GM12878 (cell line): ENCODE measurements around the gene FRK. TPM values are rescaled to one million over a fixed set of nuclear protein-coding genes. Genes with fewer than 3 reads are reported as not detected.

ENCODE experiments used
- ATAC-seq: fragments of 200-7000 bp; cut with Tn5 transposase; 3 replicates; pipeline ENCODE4 v1.9.1; 2020; ENCODE audit warnings: mild to moderate bottlenecking, moderate library complexity
- BruUV-seq: library from RNA; stranded (reverse); fragments of 400-500 nt; replicated peaks from 2 replicates; lab custom pipeline; 2021; lab: Mats Ljungman, UMichigan
- CTCF ChIA-PET: fragments of 300-600 bp; sonication (Branson Sonifier 250); formaldehyde crosslinking; extraction: SDS; loops from one replicate; lab custom pipeline; 2021; ENCODE audit warnings: inconsistent platforms; lab: Yijun Ruan, JAX
- POLR2A ChIA-PET: fragments of 350-600 bp; formaldehyde crosslinking; extraction: SDS; loops from one replicate; lab custom pipeline; 2021; ENCODE audit warnings: inconsistent platforms; lab: Charles Lee
- RAD21 ChIA-PET: fragments of 300-600 bp; sonication (Branson Sonifier 250); formaldehyde crosslinking; loops from one replicate; lab custom pipeline; 2023; ENCODE audit warnings: antibody characterized with exemption; ENCODE audit not compliant: unreplicated experiment; lab: Charles Lee
- SMC1A ChIA-PET: fragments of 300-600 bp; sonication (Branson Sonifier 250); formaldehyde crosslinking; loops from one replicate; lab custom pipeline; 2023; ENCODE audit not compliant: unreplicated experiment, uncharacterized antibody; lab: Charles Lee
- DNase-seq: peaks from one replicate; pipeline ENCODE4 v3.0.0-alpha.2; 2011; ENCODE audit warnings: low read depth, low spot score
- FAIRE-seq: peaks from 3 replicates; lab custom pipeline; 2011; peaks lifted over from hg19 to GRCh38; lab: Jason Lieb, UNC
- H2AFZ ChIP-seq: 2 replicates; pipeline ENCODE4 v1.6.0; 2011; ENCODE audit warnings: low read depth, low read length, control low read depth; ENCODE audit not compliant: control insufficient read depth
- H3K27ac ChIP-seq: 2 replicates; pipeline ENCODE4 v1.5.1; 2011; ENCODE audit warnings: control low read depth; ENCODE audit not compliant: control insufficient read depth, insufficient read depth
- H3K27me3 ChIP-seq, 2 experiments: replicated peaks in 1 of 2; 2 replicates each; pipeline versions ENCODE4 v1.6.0 to v1.6.1; 2011; ENCODE audit warnings: low read length in 1 of 2; ENCODE audit not compliant: control insufficient read depth in 2 of 2, insufficient read depth in 2 of 2
- H3K36me3 ChIP-seq, 2 experiments: 2 replicates each; pipeline ENCODE4 v1.5.1; 2011; ENCODE audit warnings: low read length in 1 of 2; ENCODE audit not compliant: control insufficient read depth in 2 of 2, insufficient read depth in 2 of 2
- H3K4me1 ChIP-seq: 2 replicates; pipeline ENCODE4 v1.6.1; 2011; ENCODE audit warnings: mild to moderate bottlenecking, low read length, moderate library complexity, mixed read lengths; ENCODE audit not compliant: control insufficient read depth, insufficient read depth
- H3K4me2 ChIP-seq: 2 replicates; pipeline ENCODE4 v1.6.0; 2011; ENCODE audit warnings: control low read depth; ENCODE audit not compliant: control insufficient read depth, insufficient read depth
- H3K4me3 ChIP-seq: fragments of 200-600 bp; sonication (generic); 2 replicates; pipeline ENCODE4 v1.5.1; 2016
- H3K79me2 ChIP-seq: 2 replicates; pipeline ENCODE4 v1.6.0; 2011; ENCODE audit warnings: low read length; ENCODE audit not compliant: control insufficient read depth, insufficient read depth
- H3K9ac ChIP-seq: 2 replicates; pipeline ENCODE4 v1.8.0; 2011; ENCODE audit warnings: low read length, control low read depth, mixed read lengths; ENCODE audit not compliant: control insufficient read depth, insufficient read depth
- H3K9me3 ChIP-seq: replicated peaks from 3 replicates; pipeline ENCODE4 v1.5.1; 2011; ENCODE audit warnings: mild to moderate bottlenecking, low read length; ENCODE audit not compliant: control insufficient read depth, insufficient read depth
- H4K20me1 ChIP-seq: 2 replicates; pipeline ENCODE4 v1.6.0; 2011; ENCODE audit not compliant: control insufficient read depth, insufficient read depth
- ATF7 ChIP-seq: fragments of 450-650 bp; IDR thresholded peaks from 2 replicates; pipeline ENCODE4 v1.6.1; 2016; ENCODE audit warnings: low read depth, mild to moderate bottlenecking
- EZH2 ChIP-seq: IDR thresholded peaks from 2 replicates; pipeline ENCODE4 v1.6.1; 2012; ENCODE audit warnings: low read depth, mild to moderate bottlenecking, control low read depth, inconsistent platforms, low read length, borderline replicate concordance; ENCODE audit not compliant: control insufficient read depth
- JUND ChIP-seq: IDR thresholded peaks from 2 replicates; pipeline ENCODE4 v1.6.1; 2012; ENCODE audit warnings: low read depth, mild to moderate bottlenecking, low read length, improper control_type of control experiment, moderate library complexity
- KDM1A ChIP-seq: fragments of 200-600 bp; sonication (generic); IDR thresholded peaks from 2 replicates; pipeline ENCODE4 v1.6.1; 2016; ENCODE audit warnings: borderline replicate concordance
- NR2C1 ChIP-seq: fragments of 450-650 bp; IDR thresholded peaks from 2 replicates; pipeline ENCODE4 v1.6.1; 2017; ENCODE audit warnings: antibody characterized with exemption, mild to moderate bottlenecking, moderate library complexity
- PAX5 ChIP-seq: IDR thresholded peaks from 2 replicates; pipeline ENCODE4 v1.6.1; 2011; ENCODE audit warnings: low read depth, low read length, borderline replicate concordance
- TCF3 ChIP-seq: IDR thresholded peaks from 2 replicates; pipeline ENCODE4 v1.6.1; 2012; ENCODE audit warnings: low read depth, mild to moderate bottlenecking, low read length, borderline replicate concordance; ENCODE audit not compliant: insufficient read depth
- TCF7 ChIP-seq: IDR thresholded peaks from 2 replicates; pipeline ENCODE4 v1.6.1; 2014; ENCODE audit warnings: antibody characterized with exemption, borderline replicate concordance
- WGBS: methylation state at CpG from one replicate; pipeline ENCODE4 v1.1.6; 2016; ENCODE audit warnings: low lambda C conversion rate; ENCODE audit not compliant: insufficient replicate concordance, insufficient coverage; ENCODE audit errors: missing lambda C conversion rate; 5-methylcytosine and 5-hydroxymethylcytosine counted together
- in situ Hi-C: fragments of 300-500 bp; cut with MboI; formaldehyde crosslinking; loops from 9 replicates; pipeline ENCODE4 v1.14.3; 2018; ENCODE audit warnings: mixed read lengths
- intact Hi-C: fragments of 100-400 bp; cut with micrococcal nuclease; formaldehyde crosslinking; loops from one replicate; pipeline ENCODE4 v1.14.2; 2022; ENCODE audit not compliant: unreplicated experiment
- polyA plus RNA-seq, 11 experiments: library from polyadenylated mRNA; depleted of rRNA in 4 of 11; unstranded in 6 of 11; stranded (reverse) in 5 of 11; fragments of >200 nt; fragmentation: Nextera tagmentation in 4 of 11; fragmentation: Illumina TruSeq in 1 of 11; extraction: Ambion mirVana in 4 of 11; extraction: Trizol in 1 of 11; gene quantifications; 1 replicate in 1 of 11; 2 replicates in 10 of 11; pipeline versions ENCODE4 v1.2.1 to v1.2.3, GENCODE V29; 2011 to 2016; ENCODE audit warnings: inconsistent platforms in 2 of 11, missing spikeins in 2 of 11, low read depth in 1 of 11
- total RNA-seq, 4 experiments: library from RNA; depleted of rRNA in 3 of 4; stranded (reverse); fragments of >200 nt in 3 of 4; fragmentation: Illumina TruSeq in 1 of 4; extraction: Trizol in 1 of 4; gene quantifications; 2 replicates each; pipeline versions ENCODE4 v1.2.1 to v1.2.3, GENCODE V29; 2013 to 2021
- TF ChIP-seq, protein P1 (sequence below): fragments of 450-650 bp; IDR thresholded peaks from 2 replicates; pipeline ENCODE4 v1.6.1; 2017; ENCODE audit warnings: antibody characterized with exemption, mild to moderate bottlenecking, moderate library complexity
- TF ChIP-seq, protein P2 (sequence below): fragments of 450-650 bp; IDR thresholded peaks from 2 replicates; pipeline ENCODE4 v1.6.1; 2016; ENCODE audit warnings: mild to moderate bottlenecking

Gene FRK
- total and polyA plus RNA-seq, 10 of the 15 experiments (the other 5 are each of a cell fraction or from before 2014, with no cell fraction given): 0.29 to 2.4 (median 1.2) TPM

DNA sequence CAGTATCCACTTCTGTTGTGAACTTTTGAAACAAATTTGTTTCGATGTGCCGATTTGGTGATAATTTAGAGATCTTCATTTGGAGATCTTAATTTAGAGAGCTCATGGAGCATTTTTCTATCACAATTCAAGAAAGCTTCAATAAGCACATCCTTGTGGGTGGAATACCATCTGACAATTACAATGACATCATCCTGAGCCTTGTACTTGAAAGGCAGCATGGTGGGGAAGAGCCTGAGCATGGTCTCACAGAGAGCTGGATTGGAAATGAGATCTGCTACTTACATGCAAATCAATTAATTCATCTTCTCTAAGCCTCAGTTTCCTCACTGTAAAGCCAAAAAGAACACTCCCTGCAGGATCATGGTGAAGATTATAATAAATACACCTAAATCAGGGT is 75.9 kb downstream of the FRK start:
- in situ Hi-C loops (no loop called here), intact Hi-C loops (no loop called here)
- no peak overlapping the region for H2AFZ ChIP-seq
- H4K20me1 ChIP-seq: no peaks in the 10 kb centered on the region
- no peak overlapping the region for H3K27ac ChIP-seq
- 100% methylated on average over 2 of the region's 2 CpGs for WGBS
- DNase-seq (no peak), ATAC-seq (no peak), FAIRE-seq (no peak)
- no peaks in the 10 kb centered on the region for H3K36me3 ChIP-seq
- H3K4me3 ChIP-seq: no peak overlapping the region
- H3K79me2 ChIP-seq: no peaks in the 10 kb centered on the region
- no peaks in the 10 kb centered on the region for H3K4me1 ChIP-seq
- H3K4me2 ChIP-seq: no peak overlapping the region
- CTCF ChIA-PET: interaction anchor here (0.6 to 0.9 kb wide), 2 partner anchors 111 to 127 kb away, joined by 3 to 4 read pairs; no protein-coding TSS in a partner anchor
- RAD21 ChIA-PET: interaction anchor here (0.6 kb wide), 1 partner anchor 1473 kb away, joined by 3 read pairs; no protein-coding TSS in a partner anchor
- POLR2A ChIA-PET: no interaction called here
- no peaks in the 10 kb centered on the region for H3K9me3 ChIP-seq
- BruUV-seq: no TSS peak
- SMC1A ChIA-PET: interaction anchor here (0.9 to 1.5 kb wide), 2 partner anchors 12 to 24 kb away, joined by 4 read pairs; no protein-coding TSS in a partner anchor
- no peaks in the 10 kb centered on the region for H3K27me3 ChIP-seq
- no peak overlapping the region for H3K9ac ChIP-seq
- TF ChIP-seq KDM1A (no peak), ATF7 (no peak), TCF3 (no peak), TCF7 (no peak), EZH2 (no peak), NR2C1 (no peak), PAX5 (no peak), JUND (no peak)
- TF ChIP-seq, protein P1, sequence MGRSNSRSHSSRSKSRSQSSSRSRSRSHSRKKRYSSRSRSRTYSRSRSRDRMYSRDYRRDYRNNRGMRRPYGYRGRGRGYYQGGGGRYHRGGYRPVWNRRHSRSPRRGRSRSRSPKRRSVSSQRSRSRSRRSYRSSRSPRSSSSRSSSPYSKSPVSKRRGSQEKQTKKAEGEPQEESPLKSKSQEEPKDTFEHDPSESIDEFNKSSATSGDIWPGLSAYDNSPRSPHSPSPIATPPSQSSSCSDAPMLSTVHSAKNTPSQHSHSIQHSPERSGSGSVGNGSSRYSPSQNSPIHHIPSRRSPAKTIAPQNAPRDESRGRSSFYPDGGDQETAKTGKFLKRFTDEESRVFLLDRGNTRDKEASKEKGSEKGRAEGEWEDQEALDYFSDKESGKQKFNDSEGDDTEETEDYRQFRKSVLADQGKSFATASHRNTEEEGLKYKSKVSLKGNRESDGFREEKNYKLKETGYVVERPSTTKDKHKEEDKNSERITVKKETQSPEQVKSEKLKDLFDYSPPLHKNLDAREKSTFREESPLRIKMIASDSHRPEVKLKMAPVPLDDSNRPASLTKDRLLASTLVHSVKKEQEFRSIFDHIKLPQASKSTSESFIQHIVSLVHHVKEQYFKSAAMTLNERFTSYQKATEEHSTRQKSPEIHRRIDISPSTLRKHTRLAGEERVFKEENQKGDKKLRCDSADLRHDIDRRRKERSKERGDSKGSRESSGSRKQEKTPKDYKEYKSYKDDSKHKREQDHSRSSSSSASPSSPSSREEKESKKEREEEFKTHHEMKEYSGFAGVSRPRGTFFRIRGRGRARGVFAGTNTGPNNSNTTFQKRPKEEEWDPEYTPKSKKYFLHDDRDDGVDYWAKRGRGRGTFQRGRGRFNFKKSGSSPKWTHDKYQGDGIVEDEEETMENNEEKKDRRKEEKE: no peak
- TF ChIP-seq, protein P2, sequence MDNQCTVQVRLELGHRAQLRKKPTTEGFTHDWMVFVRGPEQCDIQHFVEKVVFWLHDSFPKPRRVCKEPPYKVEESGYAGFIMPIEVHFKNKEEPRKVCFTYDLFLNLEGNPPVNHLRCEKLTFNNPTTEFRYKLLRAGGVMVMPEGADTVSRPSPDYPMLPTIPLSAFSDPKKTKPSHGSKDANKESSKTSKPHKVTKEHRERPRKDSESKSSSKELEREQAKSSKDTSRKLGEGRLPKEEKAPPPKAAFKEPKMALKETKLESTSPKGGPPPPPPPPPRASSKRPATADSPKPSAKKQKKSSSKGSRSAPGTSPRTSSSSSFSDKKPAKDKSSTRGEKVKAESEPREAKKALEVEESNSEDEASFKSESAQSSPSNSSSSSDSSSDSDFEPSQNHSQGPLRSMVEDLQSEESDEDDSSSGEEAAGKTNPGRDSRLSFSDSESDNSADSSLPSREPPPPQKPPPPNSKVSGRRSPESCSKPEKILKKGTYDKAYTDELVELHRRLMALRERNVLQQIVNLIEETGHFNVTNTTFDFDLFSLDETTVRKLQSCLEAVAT: no peak
- TF ChIP-seq, all 136 proteins: peak for 0
